Urinary bladder (tissue), 2 donors: Measurements from ENCODE around the gene PRCD. TPM values are rescaled to one million over a fixed set of nuclear protein-coding genes. Genes with fewer than 3 reads are reported as not detected.
A peak's percentile ranks its signal among the peaks of the same experiment; 100 is the strongest.

Experiments used
- polyA plus RNA-seq: library from polyadenylated mRNA; stranded (reverse); fragments of 200-250 nt; gene quantifications from one replicate; pipeline ENCODE4 v1.2.3, GENCODE V29; 2013
- small RNA-seq: library from RNA; depleted of rRNA; stranded (forward); fragments of <200 nt; gene quantifications from one replicate; pipeline ENCODE3, GENCODE V24; 2014
- total RNA-seq: library from RNA; depleted of rRNA; stranded (reverse); fragments of >200 nt; gene quantifications from one replicate; pipeline ENCODE4 v1.2.3, GENCODE V29; 2014
- donor health status: healthy.

Gene PRCD
- total and polyA plus RNA-seq, 2 donors: 7.1 to 10.6 TPM

Small RNA genes within 50 kb of the gene (small RNA-seq; reads per million reads assigned to genes)
- gene SNORD1A: not detected
- gene SNORD1B: 191 reads per million, percentile 98 among the genes with 10 or more reads in this experiment

Other genes with a start within 250 kb of the PRCD start
- 3.2 TPM for gene QRICH2, start 231.8 kb upstream of the PRCD start, total RNA-seq
- gene QRICH2, start 231.8 kb upstream of the PRCD start, polyA plus RNA-seq: 2.4 TPM
- 38.9 TPM for gene PRPSAP1, start 186.1 kb upstream of the PRCD start, total RNA-seq
- 40.5 TPM for gene PRPSAP1, start 186.1 kb upstream of the PRCD start, polyA plus RNA-seq
- 3.8 TPM for gene SPHK1, start 155.4 kb upstream of the PRCD start, total RNA-seq
- 12.6 TPM for gene SPHK1, start 155.4 kb upstream of the PRCD start, polyA plus RNA-seq
- gene UBE2O, start 86.9 kb upstream of the PRCD start, total RNA-seq: 18.3 TPM
- gene UBE2O, start 86.9 kb upstream of the PRCD start, polyA plus RNA-seq: 14.0 TPM
- gene AANAT, start 72.4 kb upstream of the PRCD start, total RNA-seq: not detected
- gene AANAT, start 72.4 kb upstream of the PRCD start, polyA plus RNA-seq: not detected
- 4.2 TPM for gene RHBDF2, start 38.6 kb upstream of the PRCD start, total RNA-seq
- gene RHBDF2, start 38.6 kb upstream of the PRCD start, polyA plus RNA-seq: 17.2 TPM
- 14.4 TPM for gene CYGB, start 2.3 kb upstream of the PRCD start, total RNA-seq
- 68.7 TPM for gene CYGB, start 2.3 kb upstream of the PRCD start, polyA plus RNA-seq
- 10.3 TPM for gene ST6GALNAC2, start 45.8 kb downstream of the PRCD start, total RNA-seq
- 7.6 TPM for gene ST6GALNAC2, start 45.8 kb downstream of the PRCD start, polyA plus RNA-seq
- gene ST6GALNAC1, start 103.7 kb downstream of the PRCD start, total RNA-seq: 0.42 TPM
- 4.2 TPM for gene ST6GALNAC1, start 103.7 kb downstream of the PRCD start, polyA plus RNA-seq
- 188 TPM for gene MXRA7, start 170.9 kb downstream of the PRCD start, total RNA-seq
- gene MXRA7, start 170.9 kb downstream of the PRCD start, polyA plus RNA-seq: 432 TPM
- 13.5 TPM for gene JMJD6, start 186.6 kb downstream of the PRCD start, total RNA-seq
- 41.4 TPM for gene JMJD6, start 186.6 kb downstream of the PRCD start, polyA plus RNA-seq
- 22.6 TPM for gene METTL23, start 186.8 kb downstream of the PRCD start, total RNA-seq
- 38.4 TPM for gene METTL23, start 186.8 kb downstream of the PRCD start, polyA plus RNA-seq
- 134 TPM for gene SRSF2, start 197.3 kb downstream of the PRCD start, total RNA-seq
- 148 TPM for gene SRSF2, start 197.3 kb downstream of the PRCD start, polyA plus RNA-seq
- 69.5 TPM for gene MFSD11, start 198.1 kb downstream of the PRCD start, total RNA-seq
- gene MFSD11, start 198.1 kb downstream of the PRCD start, polyA plus RNA-seq: 16.6 TPM